Measurements from ENCODE around the gene MCTP2. TPM values are rescaled to one million over a fixed set of nuclear protein-coding genes. Genes with fewer than 3 reads are reported as not detected.
A peak's percentile ranks its signal among the peaks of the same experiment; 100 is the strongest.

MCTP2 gene
- 0.67 TPM for polyA plus RNA-seq (ENCODE audit: insufficient read length)

- DNase-seq = peak; percentile 49
Observed at GRCh38 chr15:94230883-94231722, at the start of gene MCTP2. MCTP2 (plus strand) TSS chr15:94231561; CDS start chr15:94298266, 66,705 bp downstream.

- no peak for DNase-seq
Observed at GRCh38 chr15:94182883-94183282, 48.5 kb upstream of the MCTP2 start.

DNA sequence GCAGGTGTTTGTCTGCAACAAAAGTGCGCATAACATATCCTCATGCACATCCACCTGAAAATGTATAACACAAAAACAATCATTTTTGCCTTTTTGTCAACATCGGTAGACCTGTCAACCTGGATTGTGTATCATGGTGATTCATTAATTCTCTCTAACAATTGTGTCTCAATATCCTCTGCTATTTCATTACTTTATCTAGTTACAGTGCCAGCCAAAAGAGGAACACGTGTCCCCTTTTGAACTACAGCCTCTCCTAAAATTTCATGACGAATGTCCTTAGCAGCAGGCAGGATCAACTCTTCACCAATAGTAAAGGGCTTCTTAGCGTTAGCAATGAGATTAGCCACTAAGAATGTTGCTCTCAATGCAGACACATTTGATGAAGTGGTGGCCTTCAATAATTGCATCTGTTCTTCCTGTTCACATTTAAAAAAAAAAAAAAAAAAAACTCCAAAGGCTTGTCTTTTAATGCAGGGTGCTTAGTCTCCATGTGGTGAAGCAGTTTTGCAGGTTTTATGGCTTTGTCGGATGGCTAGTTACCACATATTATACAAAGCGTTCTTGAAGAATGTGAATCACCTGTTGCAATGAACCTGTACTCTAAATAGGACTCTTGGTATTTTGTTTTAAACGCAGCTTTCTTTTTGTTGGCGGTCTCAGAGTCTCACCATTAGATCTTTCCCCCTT, 45.7 kb upstream of the MCTP2 start:
- no peak for DNase-seq

DNA sequence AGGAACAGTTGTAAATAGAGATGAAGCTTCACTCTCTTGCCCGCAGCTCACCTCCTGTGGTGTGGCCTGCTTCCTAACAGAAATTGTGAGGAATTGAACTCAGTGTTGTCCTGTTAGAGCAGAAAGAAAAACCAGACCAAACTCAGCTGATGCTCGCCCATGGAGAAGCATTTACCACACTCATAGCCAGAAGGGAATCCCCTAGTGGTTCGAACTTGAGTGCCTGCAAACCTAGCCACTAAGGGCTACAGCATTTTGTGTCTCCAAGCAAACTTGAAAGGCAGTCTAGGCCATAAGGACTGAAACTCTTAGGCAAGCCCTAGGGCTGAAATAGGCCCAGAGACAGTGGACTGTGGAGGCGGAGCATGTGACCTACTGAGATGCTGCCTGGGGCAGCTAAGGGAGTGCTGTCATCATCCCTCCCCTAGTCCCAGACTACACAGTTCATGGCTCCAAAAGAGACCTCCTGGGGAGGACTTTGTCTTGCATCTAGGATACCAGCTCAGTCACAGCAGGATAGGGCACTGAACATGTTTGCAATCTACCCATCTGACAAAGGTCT, 44.5 kb upstream of the MCTP2 start:
- no peak for DNase-seq

DNA sequence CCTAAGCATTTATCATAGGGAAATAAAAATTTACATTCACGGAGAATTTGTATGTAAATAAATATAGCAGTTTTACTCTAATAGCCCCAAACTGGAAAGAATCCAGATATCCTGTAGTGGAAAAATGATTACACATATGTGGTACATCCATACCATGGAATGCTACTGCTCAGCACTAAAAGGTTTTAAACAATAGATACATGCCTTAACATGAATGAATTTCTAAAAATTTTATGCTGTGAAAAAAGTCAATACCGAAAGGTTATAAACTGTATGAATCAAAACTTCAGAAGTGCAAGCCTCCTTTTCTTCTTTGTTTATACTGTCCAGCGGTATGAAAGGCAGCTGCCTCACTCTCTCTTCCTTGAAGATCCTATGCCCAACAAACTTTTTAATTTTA, 37.5 kb upstream of the MCTP2 start:
- DNase-seq = no peak

GRCh38 chr15:94196531-94196930, 34.8 kb upstream of the MCTP2 start:
- no peak for DNase-seq

- DNase-seq = no peak
Observed at GRCh38 chr15:94198633-94199032, 32.7 kb upstream of the MCTP2 start.

GRCh38 chr15:94199725-94200124, 31.6 kb upstream of the MCTP2 start:
- no peak for DNase-seq

DNA sequence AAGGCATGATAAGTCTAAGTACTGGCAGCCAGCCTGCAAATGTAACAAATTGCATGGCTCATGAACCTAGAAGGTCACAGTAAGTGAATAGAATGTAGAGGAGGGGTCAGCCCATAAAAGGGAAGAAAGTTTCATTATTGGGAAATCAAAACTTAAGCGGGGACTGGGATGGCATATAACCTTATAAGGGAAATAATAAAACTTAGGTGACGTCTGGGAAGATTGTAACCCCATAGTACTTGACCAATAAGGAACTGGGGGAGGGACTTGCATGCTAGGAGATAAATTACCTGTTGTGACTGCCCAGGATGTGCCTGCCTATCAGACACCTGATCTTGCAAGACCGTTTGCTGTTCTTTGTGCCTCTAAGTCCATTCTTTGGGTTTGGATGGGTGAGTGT, 28.1 kb upstream of the MCTP2 start:
- no peak for DNase-seq

DNA sequence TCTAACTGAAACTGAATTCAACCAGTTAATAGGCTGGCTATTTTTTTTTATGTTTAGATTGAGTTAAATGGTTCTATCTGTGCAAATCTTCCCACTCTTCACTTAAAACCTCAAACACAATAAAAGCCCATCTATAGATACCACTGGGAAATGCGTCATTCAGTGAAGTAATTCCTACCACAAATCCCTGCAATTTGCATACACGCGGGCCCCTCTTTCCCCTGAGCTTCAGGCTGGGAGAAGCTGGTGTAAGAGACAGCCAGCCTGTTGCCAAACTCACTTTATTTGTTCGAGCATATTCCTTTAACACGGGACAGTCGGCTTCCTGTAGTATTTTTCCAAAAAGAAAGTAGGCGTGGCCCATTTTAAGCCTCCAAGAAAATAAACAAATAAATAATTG, 26.0 kb upstream of the MCTP2 start:
- no peak for DNase-seq

- DNase-seq = peak; percentile 8
Observed at GRCh38 chr15:94206463-94207167, 24.7 kb upstream of the MCTP2 start.

GRCh38 chr15:94212291-94212690, 19.1 kb upstream of the MCTP2 start:
- no peak for DNase-seq

- no peak for DNase-seq
Observed at GRCh38 chr15:94225616-94226015, 5.7 kb upstream of the MCTP2 start.

GRCh38 chr15:94228611-94229010, 2.8 kb upstream of the MCTP2 start:
- DNase-seq = no peak

DNA sequence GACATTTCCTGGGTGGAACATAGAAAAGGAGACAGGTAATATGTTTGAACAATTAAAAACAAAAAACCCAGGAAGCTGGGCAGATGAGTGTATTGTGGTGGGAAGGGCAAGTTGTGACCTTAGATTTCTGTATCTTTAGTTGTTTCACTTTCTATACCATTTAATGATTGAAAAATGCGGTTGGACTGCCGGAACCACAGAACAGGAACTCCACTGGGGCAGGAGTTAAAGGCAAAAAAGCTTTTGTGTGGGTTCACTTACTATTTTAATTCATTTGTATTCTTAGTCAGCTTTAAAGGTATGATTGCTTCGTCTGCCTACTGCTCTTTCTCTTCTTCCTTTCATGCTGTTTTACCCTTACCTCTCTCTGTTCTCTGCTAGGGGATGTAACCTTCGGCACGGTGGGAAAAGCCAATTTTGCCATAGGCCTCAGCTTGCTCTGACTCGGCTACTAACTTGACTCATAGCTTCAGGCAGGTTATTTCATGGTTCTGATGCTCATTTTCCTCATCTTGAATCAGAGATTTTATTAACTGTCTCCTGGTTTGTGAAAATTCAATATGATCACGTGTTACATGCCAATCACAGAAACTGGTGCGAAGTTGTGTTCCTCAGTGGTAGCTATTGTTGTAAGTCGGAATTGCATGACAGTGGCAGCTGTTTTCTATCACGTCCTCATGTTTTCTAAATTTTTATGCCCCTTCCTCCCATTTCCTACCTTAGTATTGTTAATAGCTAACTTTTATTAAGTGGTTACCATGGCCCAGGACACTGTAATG, 1.6 kb upstream of the MCTP2 start:
- DNase-seq = no peak

DNA sequence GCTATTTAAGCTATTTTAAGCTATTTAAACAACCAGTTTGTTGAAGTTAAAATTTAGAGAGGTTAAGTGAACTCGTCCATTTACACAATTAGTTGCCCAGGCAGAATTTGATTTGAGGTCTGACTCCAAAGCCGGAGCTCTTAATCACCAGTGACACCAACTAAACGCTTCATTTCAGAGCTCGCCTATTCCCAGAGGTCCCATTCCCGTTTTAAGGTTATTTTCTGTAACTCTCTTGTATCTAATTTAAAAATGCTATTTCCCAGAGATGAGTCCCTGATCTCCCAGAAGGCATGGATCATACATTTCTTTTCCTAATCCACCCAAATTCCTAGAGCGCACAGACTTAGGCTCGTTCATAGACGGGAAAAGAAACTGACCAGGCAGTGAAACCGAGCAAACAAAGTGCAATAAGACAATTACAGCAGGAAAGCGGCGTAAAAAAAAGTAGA, 904 bp upstream of the MCTP2 start:
- no peak for DNase-seq

GRCh38 chr15:94231723-94232468, 535 bp downstream of the MCTP2 start:
- no peak for DNase-seq

GRCh38 chr15:94233441-94233840, 2.1 kb downstream of the MCTP2 start:
- DNase-seq = no peak

DNA sequence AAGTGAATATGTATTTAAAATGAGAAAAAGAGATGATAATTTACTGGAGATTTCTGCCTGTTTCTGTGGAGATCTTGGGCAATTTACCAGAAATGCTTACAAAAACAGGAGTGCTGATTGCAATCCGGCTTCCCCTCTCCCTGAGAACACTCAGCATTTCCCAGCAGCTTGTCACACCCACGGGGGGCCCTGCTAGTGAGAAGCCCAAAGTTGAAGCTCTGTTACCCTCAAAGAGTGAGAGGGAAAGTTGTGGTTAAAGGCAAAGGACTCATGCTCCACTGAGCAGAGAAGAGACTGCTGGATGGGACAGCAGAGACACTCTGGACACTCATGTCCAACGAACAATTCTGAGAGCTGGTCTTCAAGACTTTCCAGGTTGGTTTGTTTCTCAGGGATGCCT, 2.9 kb downstream of the MCTP2 start:
- no peak for DNase-seq

DNA sequence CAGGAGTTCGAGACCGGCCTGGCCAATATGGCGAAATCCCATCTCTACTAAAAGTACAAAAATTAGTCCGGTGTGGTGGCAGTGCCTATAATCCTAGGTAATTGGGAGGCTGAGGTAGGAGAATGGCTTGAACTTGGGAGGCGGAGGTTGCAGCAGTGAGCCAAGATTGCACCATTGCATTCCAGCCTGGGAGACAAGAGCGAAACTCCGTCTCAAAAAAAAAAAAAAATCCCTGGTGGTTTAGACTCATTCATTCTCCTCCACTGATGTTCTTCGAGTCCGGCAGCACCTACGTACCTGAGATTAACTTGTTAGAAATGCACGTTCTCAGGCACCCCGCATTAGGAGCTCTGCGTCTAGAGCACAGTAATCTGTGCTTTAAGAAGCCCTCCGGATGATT, 3.7 kb downstream of the MCTP2 start:
- no peak for DNase-seq

GRCh38 chr15:94235646-94236045, 4.3 kb downstream of the MCTP2 start:
- no peak for DNase-seq
